Stimulated activated CD8-positive, alpha-beta memory T cell treated with anti-CD3 and anti-CD28 coated beads, Interleukin-4, amount 100 ng/mL, for 4 hours (primary cell): ENCODE results near the gene PGAP6.
"Not testable (repeated sequence)": the region's sequence is repeated elsewhere in the genome, so short reads cannot be mapped to it uniquely, and the experiment has no call there.

ENCODE experiments used
- DNase-seq, 2 donors: peaks; one replicate each; pipeline ENCODE4 v3.0.0-alpha.2; 2020; ENCODE audit warnings: low read depth in 2 of 2, low spot score in 1 of 2

The PGAP6 gene

DNA sequence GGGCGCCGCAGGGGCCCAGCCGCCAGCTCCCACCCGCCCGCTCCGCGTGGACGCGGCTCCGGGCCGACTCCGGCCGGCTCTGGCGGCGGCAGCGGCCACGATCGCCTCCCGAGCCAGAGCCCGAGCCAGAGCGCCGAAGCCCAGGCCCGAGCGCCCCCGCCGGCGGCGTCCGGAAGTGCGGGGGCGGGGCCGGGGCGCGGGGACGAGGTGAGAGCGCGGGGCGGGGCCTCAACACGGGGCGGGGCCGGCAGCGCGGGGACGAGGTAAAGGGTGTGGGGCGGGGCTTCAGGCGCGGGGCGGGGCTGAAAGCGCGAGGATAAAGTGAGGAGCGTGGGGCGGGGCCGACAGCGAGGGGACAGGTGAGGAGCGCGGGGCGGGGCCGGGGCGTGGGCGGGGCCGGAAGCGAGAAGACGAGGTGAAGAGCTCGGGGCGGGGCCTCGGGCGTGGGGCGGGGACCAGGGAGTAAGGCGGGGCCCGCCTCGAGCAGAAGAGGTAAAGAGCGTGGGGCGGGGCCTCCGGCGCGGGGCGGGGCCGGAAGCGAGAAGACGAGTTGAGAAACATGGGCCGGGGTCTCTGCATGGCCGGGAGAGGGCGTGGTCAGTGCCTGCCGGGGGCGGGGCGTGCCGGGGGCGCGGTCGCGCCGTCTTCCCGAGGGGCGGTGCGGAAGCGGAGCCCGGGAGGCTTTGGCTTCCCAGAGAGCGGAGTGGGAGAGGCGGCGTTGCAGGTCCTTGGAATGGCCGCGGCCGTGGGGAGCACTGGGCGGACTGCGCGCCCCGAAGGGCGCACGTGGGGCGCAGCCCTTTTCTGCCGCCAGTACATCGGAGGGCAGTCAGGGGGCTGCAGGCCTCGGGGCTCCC lies 29.0 kb downstream of the PGAP6 start, which contains the start of gene AXIN1:
Gene AXIN1, minus strand, starts transcription at position 177 of the 857 bp plus-strand sequence. CDS start 5,698 bp downstream, outside the sequence.
- peak; percentile 100 for DNase-seq

DNA sequence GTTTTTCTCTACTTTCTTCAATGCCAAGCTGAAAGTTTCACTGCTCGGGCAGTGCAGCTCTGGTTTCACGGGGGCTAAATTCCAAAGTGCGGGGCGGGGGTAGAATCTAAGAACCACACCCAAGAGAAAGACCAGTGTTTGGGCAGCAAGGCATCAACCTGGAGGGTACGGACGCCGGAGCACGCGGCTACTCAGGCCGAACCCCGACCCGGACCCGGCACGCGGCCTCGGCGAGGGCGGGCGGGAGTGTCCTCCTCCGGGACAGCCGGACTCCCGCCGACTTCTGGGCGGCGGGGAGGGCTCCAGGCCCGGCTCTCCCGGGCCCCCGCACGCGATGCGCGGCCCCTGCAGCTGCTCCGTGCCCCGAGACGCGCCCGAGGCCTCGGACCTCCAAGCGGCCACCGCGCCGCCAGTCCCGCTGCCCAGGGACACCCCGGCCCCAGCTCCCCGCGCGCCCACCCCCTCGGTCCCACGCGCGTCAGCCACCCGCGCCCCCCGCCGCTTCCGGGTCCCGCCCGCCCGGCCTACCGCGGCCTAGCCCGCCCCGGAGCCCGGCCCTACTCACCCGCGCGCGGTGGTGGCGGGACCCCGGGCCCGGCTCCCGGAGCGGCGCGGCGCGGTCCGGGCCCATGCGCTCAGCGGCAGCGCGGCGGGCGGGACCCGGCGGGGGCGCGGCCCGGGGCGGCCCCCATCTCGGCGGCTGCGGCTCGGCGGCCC lies 29.8 kb downstream of the PGAP6 start:
- DNase-seq: no peak

DNA sequence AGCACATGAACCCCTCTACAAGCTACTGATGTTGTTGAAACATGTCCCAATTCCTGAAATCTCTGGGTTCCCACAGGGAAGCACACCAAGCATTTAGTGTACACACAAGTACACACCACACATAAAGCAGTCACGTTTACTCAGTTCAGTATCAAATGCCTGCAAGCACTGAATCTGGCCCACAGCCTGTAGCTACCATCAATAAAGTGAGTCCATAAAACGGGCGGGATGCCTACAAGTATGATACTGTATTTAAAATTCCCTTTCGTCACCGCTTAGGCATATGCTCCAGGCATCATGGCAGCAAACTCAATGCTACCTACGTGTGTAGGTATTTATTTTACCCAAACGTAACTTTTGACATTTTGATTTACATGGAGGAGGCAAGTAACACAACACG lies 31.6 kb downstream of the PGAP6 start:
- no peak for DNase-seq

DNA sequence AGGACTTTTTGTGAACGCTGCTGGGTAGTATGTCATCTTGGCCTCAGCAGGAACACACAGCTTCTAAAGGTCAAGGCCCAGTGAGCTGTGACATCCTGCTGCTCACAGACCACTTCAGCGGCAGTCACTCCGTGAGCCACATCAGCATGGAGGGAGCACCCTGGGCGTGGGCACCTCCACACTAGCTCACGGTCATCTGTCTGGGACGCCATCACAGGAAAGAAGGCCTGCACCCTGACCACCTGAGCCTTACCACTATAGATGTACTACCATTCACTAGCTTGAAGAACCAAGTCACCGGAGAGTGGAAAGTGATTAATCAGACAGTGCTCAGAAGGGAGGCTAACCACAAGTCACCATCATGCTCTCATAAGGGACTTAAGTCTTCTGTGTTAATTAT lies 32.6 kb downstream of the PGAP6 start:
- DNase-seq: no peak

DNA sequence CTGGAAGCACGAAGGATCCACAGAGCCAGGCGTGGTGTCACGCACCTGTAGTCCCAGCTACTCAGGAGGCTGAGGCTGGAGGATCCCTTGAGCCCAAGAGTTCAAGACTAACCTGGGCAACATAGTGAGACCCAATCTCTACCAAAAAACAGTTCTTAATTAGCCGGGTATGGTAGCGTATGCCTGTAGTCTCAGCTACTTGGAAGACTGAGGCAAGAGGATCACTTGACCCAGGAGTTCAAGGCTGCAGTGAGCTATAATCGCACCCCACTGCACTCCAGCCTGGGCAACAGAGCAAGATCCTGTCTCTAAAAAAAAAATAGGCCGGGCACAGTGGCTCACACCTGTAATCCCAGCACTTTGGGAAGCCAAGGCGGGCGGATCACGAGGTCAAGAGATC lies 33.3 kb downstream of the PGAP6 start:
- not testable (repeated sequence) for DNase-seq

GRCh38 chr16:347203-347602 lies 34.6 kb downstream of the PGAP6 start:
- no peak for DNase-seq

DNA sequence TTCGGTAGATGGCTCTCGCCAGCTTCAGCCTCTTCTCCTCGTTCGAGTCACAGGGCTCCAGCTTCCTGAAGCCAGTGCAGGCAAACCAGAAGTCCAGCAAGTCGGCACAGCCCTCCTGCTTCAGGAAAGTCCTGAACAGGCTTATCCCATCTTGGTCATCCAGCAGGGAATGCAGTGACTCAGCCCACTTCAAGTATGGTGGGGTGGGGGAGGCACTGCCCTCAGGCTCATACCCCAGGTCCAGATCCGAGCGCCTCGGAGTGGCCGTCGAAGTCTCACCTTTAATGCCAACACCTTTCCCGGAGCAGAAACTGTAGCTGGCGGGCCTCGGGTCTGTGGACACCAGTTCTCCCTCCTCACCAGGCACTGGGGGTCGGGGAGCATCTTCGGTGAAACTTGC lies 35.2 kb downstream of the PGAP6 start:
- DNase-seq: no peak

DNA sequence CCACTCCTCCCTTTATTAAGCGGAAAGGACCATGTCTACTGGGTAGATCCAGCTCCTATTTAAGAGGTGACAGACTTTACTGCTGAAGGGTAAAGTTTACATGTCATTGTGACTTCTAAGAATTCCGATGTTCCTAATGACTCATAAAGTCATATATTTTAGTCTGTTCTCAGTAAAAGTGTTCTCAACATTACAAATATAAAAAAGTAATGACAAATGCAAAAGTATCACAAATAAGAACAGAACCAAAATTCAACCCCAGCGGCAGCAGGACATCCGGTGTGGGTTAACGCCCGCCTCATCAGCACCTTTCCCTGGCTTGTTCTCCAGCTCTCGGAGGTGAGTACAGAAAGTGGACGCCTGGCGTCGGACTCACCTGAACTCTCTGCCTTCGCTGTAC lies 36.0 kb downstream of the PGAP6 start:
- DNase-seq: no peak

GRCh38 chr16:342455-343213 lies 39.1 kb downstream of the PGAP6 start:
- DNase-seq: no peak

DNA sequence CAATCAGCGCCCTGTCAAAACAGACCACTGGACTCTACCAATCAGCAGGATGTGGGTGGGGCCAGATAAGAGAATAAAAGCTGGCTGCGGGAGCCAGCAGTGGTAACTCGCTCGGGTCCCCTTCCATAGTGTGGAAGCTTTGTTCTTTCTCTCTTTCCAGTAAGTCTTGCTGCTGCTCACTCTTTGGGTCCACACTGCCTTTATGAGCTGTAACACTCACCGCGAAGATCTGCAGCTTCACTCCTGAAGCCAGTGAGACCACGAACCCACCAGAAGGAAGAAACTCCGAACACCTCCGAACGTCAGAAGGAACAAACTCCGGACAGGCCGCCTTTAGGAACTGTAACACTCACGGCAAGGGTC lies 39.8 kb downstream of the PGAP6 start:
- DNase-seq: not testable (repeated sequence)

- DNase-seq: not testable (repeated sequence)
Observed at GRCh38 chr16:341095-341973, 40.4 kb downstream of the PGAP6 start.

GRCh38 chr16:340370-341091 lies 41.2 kb downstream of the PGAP6 start:
- no peak for DNase-seq

DNA sequence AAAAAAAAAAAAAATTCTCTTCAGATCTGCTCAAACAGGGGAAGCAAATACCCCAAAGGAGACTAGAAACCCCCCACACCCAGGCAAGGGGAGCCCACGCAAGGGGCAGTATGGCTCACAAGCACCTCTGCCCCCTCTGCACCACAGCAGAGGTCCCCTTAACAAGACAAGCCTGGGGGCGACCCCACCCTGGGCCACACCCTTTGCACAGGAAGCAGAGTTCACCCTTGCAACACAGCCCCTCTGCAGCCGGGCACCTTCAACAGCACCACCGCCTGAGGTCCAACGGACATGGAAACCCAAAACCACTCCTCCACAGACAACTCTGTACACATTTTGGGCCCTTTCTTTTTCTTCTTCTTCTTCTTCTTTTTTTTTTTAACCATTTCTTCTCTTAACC lies 42.1 kb downstream of the PGAP6 start:
- no peak for DNase-seq

DNA sequence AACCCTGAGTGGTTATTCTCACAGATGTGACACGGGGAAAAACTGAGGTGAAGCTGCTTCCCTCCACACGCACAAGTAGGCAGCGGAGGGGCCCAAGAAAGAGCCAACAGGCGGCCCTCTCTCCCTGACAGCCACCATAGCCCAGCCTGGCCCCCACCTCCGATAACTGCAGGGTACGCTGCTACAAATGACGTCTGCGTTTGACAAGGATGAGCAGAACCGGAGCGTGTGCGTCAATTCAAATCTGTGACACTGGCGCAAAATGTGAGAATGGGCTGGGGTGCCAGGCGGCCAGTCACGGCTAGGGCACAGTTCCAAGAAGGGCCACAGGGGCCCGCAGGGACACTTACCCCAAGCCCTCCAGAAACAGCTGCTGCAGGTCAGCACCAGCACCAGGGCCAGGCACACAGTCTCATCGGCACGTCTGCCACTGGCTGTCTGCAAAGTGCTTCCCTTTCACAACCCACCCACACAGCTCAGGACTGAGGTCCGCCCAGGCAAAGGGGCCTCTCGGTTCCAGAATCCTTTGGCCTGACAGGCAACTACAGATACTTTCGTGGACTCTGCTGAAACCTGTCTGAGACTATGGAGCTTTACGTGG lies 43.7 kb downstream of the PGAP6 start:
- DNase-seq: no peak

- no peak for DNase-seq
Observed at GRCh38 chr16:337437-337836, 44.3 kb downstream of the PGAP6 start.

DNA sequence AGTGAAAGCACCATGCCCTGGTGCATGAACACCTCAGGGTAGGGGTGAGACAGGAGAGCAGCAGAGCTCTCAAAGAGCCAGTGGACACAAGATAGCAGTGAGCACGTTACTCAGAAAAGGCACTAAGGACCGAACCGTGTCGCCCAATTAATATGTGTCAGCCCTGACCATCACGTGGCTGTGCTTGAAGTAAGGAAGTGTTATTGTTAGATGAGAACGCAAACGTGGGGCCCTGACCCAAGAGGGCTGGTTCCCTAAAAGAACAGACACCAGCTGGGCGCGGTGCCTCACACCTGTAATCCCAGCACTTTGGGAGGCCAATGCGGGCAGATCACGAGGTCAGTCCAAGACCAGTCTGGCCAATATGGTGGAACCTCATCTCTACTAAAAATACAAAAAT lies 45.5 kb downstream of the PGAP6 start:
- no peak for DNase-seq

- DNase-seq: not testable (repeated sequence)
Observed at GRCh38 chr16:334861-335632, 46.7 kb downstream of the PGAP6 start.

- DNase-seq: not testable (repeated sequence)
Observed at GRCh38 chr16:334164-334832, 47.5 kb downstream of the PGAP6 start.
